Stimulated activated CD4-positive, alpha-beta T cell treated with anti-CD3 and anti-CD28 coated beads, Interleukin-1b, Interleukin-23, amount 100 ng/mL, for 4 hours (primary cell): ENCODE data around the gene RANBP10.
"Not testable (repeated sequence)": the region's sequence is repeated elsewhere in the genome, so short reads cannot be mapped to it uniquely, and the experiment has no call there.

Source experiments
- DNase-seq, 2 donors: peaks; one replicate each; pipeline ENCODE4 v3.0.0-alpha.2; 2020; ENCODE audit warnings: low read depth in 2 of 2

Gene RANBP10

GRCh38 chr16:67714522-67714921, 91.8 kb downstream of the RANBP10 start:
- no peak for DNase-seq

DNA sequence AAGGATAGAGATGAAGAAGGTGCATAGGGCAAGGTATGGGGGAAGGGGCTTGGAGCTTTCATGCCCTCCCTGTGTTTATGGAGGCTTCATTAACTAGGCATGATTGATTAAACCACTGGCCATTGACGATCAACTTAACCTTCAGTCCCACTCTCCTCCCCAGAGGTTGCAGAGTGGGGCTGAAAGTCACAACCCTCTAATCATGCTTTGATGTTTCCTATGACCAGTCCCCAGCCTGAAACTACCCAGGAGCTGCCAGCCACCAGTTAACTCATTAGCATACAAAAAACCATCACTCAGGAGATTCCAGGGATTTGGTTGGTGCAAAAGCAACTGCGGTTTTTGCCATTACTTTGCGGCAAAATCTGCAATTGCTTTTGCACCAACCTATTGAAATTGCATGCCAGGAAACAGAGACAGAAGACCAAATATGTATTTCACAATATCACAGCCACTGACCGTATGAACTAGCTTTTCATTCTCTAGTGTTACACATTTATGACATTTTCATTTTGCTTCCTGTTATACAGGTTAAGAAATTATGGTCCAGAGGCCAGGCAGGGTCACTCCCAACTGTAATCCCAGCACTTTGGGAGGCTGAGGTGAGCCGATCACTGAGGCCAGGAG, 92.6 kb downstream of the RANBP10 start:
- DNase-seq: no peak

- no peak for DNase-seq
Measured at GRCh38 chr16:67710607-67711006, 95.8 kb downstream of the RANBP10 start.

DNA sequence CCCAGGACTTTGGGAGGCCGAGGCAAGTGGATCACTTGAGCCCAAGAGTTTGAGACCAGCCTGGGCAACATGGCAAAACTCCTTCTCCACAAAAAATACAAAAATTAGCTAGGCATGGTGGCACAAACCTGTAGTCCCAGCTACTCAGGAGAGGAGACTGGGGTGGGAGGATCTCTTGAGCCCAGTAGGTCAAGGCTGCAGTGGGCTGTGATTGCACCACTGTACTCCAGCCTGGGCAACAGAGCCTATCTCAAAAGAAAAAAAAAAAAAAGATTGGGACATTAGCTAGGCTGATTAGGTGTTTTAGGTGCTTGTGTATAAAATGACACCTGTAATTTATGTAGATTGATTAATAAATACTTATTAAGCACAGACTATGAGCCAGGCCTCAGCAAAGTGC, 97.3 kb downstream of the RANBP10 start:
- no peak for DNase-seq

DNA sequence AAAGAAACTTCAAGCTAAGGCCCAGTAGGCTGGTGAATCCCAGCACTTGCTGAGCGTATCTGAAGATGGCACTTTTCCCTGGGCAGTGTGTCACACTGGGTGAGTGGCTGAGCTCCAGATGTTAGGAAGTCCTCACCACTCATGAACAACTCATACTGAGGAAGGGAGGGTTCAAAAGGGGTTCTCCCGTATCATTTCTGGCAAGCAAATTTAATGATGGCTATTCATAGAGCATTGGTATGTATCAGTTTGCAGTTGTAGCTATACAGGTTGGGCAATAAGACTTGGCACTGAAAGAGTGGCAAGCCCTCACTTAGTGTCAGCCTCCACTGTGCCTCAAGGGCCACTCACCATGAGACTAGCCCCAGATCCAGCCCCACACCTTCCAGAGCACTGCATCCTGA, 98.0 kb downstream of the RANBP10 start:
- no peak for DNase-seq

DNA sequence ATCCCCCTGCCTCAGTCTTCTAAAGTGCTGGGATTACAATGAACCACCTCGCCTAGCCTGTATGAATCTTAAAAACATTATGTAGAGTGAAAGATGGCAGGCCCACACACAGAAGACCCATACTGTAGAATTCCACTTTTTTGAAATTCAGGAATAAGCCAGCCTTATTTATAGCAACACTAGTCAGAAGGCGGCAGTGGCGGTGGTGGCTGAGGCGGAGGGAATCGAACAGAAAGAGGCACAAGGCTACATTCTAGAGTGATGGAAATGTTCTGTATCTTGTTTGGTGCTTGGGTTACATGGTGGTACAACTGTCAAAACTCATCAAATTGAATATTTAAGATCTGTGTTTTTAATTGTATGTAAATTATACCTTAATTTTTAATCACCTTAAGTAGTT, 98.6 kb downstream of the RANBP10 start:
- DNase-seq: no peak

DNA sequence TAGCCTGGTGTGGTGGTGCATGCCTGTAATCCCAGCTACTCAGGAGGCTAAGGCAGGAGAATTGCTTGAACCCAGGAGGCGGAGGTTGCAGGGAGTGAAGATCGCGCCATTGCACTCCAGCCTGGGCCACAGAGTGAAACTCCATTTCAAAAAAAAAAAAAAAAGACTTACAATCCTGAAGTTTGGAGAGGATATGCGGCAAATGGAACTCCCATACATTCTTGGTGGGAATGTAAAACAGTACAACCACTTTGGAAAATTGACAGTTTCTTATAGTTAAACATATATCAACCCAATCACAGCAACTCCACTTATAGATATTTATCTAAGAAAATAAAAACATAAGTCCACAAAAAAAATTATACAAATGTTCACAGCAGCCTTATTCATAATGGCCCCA, 99.2 kb downstream of the RANBP10 start:
- DNase-seq: no peak

- no peak for DNase-seq
Measured at GRCh38 chr16:67704110-67704509, 102.2 kb downstream of the RANBP10 start.

GRCh38 chr16:67703626-67704025, 102.7 kb downstream of the RANBP10 start:
- DNase-seq: no peak

- no peak for DNase-seq
Measured at GRCh38 chr16:67702130-67702529, 104.2 kb downstream of the RANBP10 start.

GRCh38 chr16:67701420-67701819, 104.9 kb downstream of the RANBP10 start:
- no peak for DNase-seq

- no peak for DNase-seq
Measured at GRCh38 chr16:67699265-67699664, 107.1 kb downstream of the RANBP10 start.

GRCh38 chr16:67697422-67698185, 108.8 kb downstream of the RANBP10 start:
- DNase-seq: no peak

DNA sequence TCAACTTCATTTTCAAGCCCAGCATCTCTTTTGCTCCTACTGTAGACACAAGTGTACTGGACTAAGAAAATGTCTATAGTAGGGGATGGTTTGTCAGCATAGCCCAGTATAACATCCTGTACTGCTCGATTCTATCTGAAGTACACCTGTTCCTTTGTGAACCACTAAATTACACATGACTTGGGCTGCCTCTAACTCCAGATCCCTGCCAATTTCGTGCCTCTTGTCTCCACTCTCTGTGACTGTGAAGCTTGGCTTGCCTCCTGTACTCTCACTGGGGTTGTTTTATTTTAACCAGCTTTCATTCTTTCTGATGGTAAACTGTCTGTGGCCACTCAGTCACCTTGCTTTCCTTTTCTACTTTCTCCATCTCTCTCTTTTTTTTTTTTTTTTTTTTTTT, 111.7 kb downstream of the RANBP10 start:
- DNase-seq: no peak

DNA sequence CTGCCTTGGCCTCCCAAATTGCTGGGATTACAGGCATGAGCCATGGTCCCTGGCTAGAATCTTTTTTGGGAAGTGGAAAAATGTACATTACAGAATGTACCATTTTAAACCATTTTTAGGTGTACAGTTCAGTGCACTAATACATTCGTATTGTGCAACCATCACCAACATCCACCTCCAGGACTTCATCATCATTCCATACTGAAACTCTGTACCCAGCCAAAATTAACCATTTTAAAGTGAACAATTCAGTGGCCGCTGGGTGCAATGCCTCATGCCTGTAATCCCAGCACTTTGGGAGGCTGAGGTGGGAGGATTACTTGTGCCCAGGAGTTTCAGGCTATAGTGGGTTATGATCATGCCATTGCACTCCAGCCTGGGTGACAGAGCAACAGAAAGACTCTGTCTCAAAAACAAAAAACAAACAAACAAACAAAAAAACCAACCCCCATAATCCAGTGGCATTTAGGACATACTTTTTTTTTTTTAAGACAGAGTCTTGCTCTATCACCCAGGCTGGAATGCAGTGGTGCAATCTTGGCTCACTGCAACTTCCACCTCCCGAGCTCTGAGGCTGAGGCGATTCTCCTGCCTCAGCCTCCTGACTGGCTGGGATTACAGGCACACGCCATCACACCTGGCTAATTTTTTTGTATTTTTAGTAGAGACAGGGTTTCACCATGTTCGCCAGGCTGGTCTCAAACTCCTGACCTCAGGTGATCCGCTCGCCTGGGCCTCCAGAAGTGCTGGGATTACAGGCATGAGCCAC, 112.7 kb downstream of the RANBP10 start:
- DNase-seq: not testable (repeated sequence)

GRCh38 chr16:67685388-67686112, 120.8 kb downstream of the RANBP10 start:
- no peak for DNase-seq

- DNase-seq: no peak
Measured at GRCh38 chr16:67683767-67684166, 122.6 kb downstream of the RANBP10 start.

DNA sequence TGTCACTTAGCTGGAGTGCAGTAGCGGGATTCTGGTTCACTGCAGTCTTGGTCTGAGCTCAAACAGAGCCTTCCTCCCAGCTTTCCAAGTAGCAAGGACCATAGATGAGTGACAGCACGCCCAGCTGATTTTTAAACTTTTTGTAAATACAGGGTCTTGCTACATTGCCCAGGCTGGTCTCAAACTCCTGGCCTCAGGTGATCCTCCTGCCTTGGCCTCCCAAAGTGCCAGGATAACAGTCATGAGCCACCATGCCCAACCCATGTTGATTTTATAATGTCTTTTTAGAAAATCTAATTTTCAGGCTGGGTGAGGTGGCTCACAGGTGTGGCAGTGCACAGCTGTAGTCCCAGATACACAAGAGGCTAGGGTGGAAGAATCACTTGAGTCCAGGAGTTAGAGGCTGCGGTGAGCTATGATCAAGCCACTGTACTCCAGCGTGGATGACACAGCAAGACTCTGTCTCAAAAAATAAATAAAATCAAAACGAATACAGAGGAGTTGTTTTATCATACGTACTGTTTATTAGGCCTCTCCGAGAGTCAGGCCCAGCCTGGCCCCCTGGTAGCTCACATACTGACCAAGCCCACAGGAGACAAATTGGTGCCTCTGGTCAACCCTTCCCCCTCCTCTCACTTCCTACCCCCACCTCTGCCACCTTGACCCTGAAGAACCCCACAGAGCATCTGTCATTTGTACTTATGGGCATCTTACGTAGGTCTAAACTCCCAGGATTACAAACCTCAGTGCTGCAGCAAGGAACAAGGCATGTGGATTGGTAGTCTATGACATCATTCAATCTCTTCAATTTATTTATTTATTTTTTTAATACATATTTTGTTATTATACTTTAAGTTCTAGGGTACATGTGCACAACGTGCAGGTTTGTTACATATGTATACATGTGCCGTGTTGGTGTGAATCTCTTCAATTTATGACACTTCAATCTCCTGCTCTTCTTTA, 126.1 kb downstream of the RANBP10 start:
- no peak for DNase-seq

- no peak for DNase-seq
Measured at GRCh38 chr16:67678354-67679023, 127.9 kb downstream of the RANBP10 start.

DNA sequence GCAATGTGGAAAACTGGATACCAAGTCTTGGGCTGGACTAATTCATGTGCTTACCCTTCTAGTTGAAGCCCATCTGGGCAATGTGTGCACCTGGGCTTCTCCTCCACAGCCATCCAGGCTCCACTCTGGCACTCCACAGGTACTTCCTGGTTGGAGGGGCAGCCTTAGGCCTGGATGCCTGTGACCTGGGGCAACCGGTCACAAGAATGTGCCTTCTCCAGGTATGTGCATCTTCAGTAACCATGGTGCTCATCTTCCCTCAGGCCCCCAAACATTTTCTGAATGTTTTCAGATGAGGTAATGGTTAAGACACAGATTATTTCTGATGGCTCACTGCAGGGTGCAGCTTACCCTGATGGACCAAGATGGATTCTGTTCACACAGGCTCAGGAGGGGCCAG, 128.6 kb downstream of the RANBP10 start:
- DNase-seq: no peak
